GM18502 (cell line): ENCODE results near the gene CROCC2.

Experiments
- ATAC-seq: cut with Tn5 transposase; IDR thresholded peaks from one replicate; pipeline ENCODE4 v1.9.1; 2021; ENCODE audit warnings: mild to moderate bottlenecking; ENCODE audit not compliant: unreplicated experiment, poor library complexity

CROCC2 gene

DNA sequence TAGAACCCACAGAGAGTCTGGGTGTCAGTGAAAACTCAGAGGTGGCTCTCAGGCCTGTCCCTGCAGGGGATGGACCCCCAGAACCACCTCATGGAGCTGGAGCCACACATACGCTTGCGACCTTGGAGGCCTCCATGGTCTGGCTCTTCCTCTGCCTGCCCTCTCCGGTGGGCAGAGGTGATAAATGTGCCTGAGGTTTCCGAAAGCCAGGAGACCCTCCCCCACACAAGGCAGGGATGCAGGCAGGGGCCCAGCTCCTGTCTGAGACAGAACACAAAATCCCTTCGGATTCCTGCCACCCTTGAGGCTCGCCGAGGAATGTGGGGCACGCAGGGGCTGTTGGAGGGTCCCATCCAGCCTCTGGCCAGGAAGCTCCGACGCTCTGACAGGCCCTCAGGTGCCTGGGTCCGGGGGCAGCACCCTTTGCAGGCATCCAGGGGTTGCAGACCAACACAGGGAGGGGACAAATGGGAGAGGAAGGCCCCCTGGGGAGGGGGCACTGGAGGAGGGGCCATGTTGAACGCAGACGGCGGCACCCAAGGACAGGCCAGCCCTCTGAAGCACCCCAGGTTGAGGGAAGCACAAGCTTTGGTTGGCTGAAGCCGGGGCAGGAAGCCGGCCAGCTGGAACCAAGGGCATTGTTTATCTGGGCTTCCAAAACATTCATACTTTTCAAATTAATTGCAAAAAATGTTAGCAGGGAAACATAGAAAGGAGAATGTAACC lies 88.2 kb downstream of the CROCC2 start:
- no peak for ATAC-seq

DNA sequence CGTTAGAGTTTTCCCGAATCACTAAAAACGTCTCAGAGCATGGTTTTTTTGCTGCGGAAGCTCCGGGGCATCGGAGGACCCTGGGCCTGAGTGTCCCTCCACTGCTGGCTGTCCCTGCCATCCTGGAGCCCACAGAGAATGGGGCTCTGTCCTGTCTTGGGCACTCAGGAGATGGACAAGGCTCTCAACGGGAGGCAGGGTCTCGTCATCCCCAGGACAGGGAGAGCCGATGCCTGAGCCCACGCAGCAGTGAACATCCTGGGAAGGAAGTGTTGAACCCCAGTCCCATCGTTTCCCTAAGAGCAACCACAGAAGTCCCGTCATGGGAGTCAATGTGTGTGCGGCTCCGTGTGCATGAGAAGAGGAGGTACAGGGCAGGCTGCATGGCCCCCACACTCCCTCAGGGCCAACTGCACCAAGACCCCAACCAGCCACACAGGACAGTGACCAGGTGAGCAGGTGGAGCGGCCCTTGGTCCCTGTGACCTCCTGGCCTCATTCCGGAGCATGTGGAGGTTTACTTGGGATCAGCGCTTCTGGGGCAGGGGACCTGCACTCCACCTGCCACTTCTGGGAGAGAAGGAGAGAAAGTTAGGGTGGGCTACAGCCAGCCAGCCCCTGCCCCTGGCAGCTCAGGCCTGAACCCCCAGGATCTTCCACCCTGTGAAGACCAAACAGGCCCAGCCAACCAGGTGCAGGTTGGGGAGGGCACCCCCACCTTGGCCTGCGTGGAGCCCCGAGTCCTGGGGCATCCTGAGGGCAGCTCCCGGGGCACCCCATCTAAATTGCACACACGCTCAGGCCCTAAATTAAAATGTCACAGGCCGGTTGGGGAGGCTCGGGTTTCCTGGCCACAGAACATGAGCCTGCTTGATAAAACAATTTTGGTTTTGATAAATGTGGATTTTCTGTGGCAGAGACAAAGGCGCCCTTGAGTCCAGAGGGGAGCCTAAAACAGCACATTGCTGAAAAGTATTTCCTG lies 89.2 kb downstream of the CROCC2 start:
- no peak for ATAC-seq

DNA sequence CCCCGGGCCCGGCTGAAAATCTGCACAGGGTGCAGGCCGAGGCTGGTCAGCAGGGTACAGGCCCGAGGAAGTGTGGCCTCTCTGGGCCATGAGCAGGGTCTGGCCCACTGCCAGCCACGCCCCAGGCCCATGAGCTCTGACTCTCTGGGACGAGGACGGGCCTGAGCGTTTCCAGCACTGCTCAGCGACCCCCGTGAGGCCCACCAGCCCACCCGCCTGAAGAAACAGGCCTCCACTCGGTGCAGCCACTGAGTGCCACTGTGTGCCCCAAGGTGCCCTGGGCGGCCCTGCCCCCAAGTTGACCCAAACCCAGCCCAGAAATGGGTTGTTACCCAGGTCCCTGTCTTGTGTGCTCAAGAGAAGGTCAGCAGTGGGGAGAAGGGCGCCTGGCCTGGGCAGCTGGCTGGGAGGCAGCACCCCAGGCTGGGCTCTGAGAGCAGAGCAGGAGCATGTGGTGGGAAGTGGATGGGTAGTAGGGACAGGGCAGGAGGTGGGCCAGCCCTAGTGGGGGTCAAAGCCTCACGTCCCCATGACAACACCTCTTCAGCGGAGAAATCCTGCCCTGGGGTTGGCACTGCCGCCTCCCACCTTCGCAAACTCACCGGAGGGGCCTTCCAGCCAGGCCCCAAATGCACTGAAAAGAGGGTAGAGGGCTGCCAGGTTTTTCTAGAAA lies 90.2 kb downstream of the CROCC2 start:
- ATAC-seq = no peak

DNA sequence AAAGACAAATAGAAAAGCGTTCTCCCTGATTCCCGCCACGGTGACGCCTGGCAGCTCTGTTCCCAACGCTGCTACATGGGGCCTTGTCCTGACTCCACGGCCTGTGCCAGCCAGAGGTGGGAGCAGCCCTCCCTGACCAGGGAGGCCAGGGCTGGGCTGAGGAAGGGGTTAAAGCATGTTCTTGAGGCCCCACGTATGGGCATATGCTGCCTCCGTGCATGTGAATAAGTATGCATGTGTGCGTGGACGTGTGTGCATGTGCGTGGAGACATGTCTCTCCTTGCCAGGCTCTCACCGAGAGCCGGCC lies 90.7 kb downstream of the CROCC2 start:
- no peak for ATAC-seq

DNA sequence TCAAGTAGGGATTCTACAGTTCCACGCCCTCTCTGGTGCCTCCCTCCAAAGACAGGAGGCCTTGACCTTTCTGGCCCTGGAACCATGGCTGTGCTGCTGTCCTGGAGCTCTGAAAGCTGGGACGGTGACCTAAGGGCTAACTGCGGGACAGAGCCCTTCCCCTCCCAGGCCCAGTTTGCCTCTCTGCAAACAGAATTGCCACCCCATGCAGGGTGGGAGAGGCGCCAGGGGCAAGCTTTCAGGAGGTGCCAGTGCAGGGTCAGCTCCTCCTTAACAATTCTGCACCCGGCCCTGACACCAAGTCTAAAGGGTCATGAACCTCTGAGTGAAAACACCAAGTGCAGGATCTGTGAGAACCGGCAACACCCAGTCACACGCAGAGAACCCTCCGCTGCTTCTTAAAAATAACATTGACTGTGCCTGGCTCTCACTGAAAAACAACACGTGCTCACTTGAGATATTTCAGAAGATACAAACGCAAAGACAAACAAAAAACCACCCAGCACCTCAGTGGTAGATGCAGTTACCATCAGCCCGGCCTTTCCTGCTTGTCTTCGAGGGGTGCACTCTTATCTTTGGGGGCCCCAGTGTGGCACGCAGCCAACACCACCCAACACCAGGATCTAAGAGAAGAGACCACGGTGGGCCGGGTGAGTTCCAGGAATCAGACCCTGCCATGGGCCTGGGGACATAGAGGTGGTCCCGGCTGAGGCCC lies 91.2 kb downstream of the CROCC2 start:
- no peak for ATAC-seq

DNA sequence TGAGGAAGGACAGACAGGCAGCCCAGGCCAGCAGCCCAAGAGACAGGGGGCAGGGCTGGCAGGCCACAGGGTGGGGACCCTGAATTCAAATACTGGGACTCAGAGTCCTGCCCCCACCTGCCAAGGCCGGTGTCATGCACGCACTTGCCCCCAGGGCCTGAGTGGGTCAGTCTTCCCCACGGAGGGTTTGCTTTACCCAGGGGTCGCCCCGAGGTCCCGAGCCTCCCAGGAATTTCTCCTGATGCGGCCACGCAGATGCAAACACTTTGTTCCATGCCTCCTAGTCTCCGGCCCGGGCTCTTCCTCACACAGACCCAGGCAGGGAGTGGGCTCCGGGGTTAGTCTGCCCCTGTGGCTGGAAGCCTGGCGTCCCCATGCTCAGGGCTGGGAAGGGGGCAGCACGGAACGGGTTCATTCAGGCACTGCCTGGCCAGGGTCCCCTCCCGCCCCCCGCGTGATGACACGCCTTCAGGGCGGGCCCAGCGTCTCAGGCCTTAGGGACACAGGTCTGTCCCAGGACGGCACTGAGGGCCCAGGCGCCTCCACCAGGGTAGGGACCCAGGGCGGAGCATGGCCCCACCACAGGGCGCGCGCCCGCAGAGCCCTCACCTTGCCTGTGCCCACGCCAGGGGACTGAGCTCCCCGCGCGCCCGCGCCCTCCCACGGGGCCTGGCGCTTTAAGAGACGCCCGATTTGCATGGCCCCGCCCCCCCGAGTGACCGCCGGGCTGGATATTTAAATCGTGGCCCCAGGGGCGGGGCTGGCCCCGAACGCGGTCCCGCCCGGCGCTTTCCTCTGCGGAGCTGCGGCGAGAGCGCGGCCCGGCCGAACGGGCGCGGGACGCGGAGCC lies 91.9 kb downstream of the CROCC2 start, which contains the start of gene SNED1:
SNED1 (plus strand) TSS at position 763 of the 850 bp plus-strand sequence. CDS start 220 bp downstream, outside the sequence.
- ATAC-seq = no peak

DNA sequence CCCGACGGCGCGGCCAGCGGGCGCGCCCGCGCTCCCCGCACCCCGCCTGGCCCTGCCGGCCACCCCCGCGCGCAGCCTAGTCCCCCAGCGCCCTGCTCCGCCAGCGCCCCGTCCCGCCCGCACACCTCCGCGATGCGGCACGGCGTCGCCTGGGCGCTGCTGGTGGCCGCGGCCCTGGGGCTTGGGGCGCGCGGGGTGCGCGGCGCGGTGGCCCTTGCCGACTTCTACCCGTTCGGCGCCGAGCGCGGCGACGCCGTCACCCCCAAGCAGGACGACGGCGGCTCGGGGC lies 92.5 kb downstream of the CROCC2 start:
- ATAC-seq = no peak

DNA sequence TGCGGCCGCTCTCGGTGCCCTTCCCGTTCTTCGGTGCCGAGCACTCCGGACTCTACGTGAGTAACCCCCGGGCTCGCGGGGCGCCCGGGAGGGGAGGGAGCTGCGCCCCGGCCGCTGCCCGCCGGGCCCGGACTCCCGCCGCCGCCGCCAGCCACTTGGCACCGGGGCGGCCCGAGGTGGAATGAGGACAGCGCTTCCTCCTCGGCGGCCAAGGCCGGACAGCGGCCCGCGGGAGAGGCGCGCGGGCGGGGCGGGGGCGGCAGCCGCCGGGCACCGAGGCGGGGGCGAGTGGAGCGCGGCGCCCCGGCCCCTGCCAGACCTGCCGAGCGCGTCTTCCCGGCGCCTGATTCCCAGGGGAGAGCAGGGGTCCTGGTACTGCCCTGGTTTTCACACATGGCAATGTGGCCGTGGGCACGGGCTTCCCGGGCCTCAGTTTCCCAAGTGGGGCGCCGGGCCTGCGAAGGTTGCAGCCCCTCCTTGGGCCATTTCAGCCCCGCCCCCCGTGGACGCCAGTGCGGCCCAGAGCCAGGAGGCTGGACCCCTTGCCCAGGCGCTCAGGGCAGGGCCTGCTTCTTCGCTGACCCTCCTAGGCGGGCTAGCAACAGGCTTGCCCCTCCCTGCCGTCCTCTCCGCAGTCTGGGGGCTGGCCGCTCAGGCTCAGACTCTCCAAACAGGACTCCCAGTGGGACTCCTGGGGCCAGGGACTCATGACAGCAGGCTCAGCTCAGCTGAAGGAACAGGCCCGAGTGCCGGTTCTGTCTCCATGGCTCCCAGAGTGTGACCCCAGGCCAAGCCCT lies 93.1 kb downstream of the CROCC2 start:
- ATAC-seq = no peak

DNA sequence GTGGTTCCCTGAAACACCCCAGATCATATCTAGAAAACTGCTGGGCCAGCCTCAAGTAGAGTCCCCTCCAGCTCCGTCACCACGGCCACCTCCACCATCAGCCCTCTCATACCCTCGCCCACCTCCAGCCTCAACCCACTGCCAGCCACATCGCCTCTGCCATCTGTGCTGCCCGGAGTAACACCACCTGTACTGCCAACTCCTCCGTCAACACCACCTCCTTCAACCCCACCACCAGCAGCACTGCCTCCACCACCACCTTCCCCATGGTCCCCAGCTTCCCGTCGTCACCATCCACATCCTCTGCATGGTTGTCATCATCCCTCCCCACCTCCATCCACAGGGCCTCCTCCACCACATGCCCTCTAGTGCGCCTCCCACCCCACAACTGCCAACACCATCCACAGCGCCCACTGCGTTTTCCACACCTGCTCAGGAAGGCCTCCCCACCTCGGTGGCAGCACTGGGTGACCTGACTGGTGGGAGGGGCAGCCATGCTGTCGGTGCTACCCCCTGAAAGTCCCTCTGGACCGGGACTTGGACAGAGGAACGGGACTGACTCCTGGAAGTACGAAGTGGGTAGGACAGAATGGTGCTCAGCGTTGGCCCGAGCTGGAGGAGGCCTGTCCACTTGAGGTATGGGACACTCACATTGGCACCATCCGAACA lies 93.9 kb downstream of the CROCC2 start:
- no peak for ATAC-seq

DNA sequence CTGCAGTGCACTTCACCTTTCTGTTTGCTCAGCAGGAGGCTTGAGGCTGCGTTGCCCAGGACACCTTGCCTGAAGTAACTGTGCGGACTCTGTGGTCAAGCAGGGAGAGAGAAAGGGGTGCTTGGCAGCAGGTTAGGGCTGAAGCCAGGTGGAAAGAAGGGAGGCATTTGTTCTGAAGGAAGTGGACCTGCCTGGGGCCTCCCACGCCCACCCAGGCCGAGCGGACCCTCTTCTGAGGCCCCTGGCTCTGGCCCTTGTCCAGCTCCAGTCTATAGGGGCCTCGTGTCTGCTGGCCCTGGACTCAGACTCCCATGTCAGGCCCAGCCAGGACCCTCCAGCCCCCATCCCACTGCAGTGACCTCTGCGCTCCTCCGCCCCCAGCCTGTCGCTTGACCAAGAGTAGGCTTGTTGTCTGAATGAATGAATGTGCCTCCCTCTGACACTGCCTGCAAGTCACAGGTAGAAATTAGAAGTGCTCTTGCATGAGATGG lies 94.7 kb downstream of the CROCC2 start:
- no peak for ATAC-seq

DNA sequence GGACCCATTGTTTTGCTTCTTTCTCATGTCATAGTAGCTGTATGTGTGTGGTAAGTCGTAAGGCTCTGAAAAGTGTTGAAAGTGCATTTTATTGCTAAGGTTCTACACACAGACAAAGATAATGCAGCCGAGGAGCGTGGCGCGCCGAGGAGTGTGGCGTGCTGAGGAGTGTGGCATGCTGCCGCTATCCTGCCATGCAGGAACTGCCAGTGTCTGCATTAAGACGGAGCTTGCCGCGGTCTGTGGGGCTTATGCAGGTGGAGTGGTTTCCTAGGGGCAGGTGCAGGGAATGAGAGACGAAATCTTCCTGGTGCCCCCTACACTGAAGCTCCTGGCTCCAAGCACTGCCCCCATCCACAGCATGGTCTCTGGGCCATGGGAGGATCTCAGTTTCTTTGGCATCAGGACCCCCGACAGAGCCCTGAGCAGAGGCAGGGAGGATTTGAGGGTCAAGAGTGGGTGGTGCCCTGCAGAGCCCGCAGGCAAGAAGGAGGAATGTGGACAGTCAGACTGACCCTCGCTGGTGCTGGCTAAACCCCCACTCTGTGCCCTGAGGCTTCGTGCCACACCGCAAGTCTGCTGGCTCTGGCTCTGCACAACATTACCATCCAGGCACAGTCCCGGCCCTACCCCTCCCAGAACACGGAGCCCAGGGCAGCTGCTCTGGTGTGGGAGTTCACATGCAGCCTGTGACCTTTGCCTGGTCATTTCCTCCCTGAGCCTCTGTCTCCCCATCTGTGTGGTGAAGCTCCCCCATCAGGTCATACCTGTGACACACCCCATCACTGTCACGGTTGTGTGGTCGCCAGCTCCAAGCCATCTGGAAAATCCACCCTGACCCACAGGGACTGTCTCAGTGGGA lies 95.5 kb downstream of the CROCC2 start:
- no peak for ATAC-seq

DNA sequence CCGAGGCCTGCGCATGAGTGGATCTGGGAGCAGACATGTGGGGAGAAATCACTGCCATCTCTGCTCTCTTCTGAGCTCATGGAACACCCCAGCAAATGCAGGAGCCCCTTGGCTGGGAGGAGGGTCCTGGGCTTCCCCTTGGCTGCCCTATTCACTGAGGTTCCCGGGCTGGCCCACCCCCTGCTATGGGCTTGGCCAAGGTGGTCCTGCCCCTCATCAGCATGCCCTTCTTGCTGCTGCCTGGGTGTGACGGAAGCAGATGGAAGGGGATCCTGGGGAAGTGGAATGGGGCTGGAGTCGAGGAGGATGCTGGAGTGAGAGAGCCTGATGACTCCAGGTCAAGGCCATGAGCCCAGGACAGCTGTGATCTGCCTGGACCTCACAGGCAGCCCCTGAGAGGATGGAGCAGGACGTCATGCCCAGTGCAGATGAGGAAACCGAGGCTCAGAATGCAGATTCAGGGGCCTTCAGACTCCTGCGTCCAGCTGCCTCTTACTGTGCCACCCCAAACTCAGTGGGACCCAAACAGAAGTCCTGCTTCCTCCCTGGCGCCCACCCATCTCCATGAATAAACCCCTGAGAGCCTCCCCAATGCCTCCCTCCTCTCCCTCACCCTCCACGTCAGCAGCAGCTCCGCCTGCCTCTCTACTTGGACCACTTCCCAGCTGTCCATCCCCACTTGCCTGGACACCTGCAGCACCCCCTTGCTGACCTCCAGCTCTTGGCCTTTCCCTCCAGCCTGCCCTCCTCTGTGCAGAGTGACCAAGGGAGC lies 96.3 kb downstream of the CROCC2 start:
- ATAC-seq = no peak

DNA sequence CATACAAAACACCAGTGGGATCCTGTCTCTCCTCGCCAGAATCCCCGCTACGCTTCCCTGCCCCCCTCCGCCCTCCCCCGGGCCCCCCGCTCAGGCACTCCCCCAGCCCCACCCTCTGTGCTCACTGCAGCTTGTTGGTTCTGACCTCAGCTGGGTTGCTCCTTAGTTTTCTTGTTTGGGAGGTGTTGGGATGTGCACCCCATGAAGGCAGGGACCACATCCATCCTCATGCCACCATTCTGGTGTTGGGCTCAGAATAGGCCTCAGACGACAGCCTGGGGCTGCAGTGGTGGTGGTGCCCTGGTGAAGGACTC lies 96.9 kb downstream of the CROCC2 start:
- ATAC-seq = no peak

DNA sequence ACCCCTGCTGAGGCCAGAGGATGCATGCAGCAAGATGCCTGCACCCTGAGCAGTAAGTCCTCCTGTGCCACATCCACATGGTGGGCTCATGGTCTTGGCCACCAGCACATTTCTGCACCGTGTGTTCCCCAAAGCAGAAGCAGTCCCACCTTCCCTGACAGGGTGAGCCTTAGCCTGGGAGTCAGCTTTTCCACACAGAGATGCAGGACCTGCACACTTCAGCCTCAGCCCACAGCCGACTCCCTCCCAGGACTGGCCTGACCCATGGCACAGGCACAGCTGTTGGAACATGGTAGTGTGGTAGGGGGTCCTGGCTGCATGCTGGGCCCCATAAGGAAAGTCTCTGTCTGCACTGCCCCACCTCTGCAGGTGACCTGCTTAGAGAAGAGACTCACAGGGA lies 97.2 kb downstream of the CROCC2 start:
- no peak for ATAC-seq

DNA sequence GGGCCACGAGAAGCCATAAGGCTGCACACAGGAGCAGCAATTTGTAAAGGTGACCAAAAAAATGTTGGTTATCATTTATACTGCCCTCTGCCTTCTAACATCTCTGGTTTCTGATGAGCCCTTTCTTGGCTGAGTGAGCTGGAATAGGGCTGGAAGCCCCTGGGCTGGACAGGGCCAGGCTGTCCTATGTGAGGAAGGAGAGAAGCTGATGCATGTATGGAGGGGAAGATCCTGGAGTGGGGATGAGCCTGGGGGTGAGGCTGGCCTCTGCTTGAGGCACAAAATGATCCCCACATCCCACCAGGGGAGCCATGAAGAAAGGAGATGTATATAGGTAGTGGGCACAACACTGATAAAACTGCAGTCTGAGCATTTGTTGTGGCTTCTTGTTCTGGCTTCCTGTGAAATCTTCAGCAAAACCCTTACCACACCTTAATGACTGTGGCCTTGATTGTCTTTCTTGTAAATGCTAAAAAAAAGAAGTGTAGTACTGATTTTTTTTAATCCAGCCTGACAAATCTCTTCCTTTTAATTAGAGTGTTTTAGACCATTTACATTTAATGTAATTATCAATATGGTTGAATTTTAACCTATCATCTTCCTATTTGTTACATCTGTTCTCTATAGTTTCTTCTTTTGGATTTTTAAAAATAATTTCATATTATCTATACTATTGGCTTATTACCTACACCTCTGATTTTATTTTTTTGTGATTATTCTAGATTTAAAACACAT lies 97.9 kb downstream of the CROCC2 start:
- ATAC-seq = no peak

DNA sequence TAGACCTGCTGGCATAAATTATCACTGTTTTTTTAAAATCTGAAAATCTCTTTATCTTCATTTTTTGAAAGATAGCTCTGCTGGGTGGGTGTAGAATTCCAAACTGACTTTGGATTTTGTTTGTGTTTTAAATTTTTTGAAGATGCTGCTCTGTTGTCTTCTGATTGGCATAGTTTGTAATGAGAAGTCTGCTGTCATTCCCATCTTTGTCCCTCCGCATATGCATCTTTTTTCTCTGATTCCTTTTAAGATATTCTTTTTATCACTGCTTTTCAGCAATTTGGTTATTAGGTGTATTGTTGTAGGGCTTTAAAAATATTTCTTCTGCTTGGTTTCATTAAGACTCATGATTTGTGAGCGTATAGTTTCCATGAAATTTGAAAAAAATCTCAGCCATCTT lies 99.4 kb downstream of the CROCC2 start:
- ATAC-seq = no peak
